Stimulated activated CD8-positive, alpha-beta memory T cell treated with anti-CD3 and anti-CD28 coated beads, Interleukin-4, amount 100 ng/mL, for 24 hours (primary cell): ENCODE results near the gene SPDYE2B.
"Not testable (repeated sequence)": the region's sequence is repeated elsewhere in the genome, so short reads cannot be mapped to it uniquely, and the experiment has no call there.

Experiments used
- DNase-seq: peaks from one replicate; pipeline ENCODE4 v3.0.0-alpha.2; 2020; ENCODE audit warnings: low read depth

The SPDYE2B gene

GRCh38 chr7:102643404-102643803 lies 6.7 kb upstream of the SPDYE2B start:
- not testable (repeated sequence) for DNase-seq

GRCh38 chr7:102647813-102648212 lies 2.3 kb upstream of the SPDYE2B start:
- DNase-seq, result not testable (repeated sequence)

- DNase-seq, result not testable (repeated sequence)
Observed at GRCh38 chr7:102664765-102665164, 14.6 kb downstream of the SPDYE2B start.

- not testable (repeated sequence) for DNase-seq
Observed at GRCh38 chr7:102666850-102667249, 16.7 kb downstream of the SPDYE2B start.

- DNase-seq, result not testable (repeated sequence)
Observed at GRCh38 chr7:102667523-102667922, 17.4 kb downstream of the SPDYE2B start.

- DNase-seq, result not testable (repeated sequence)
Observed at GRCh38 chr7:102671166-102671955, 21.2 kb downstream of the SPDYE2B start, which contains the start of gene POLR2J2. TSS of gene POLR2J2 (minus strand) at chr7:102671663. CDS start at chr7:102671601, 62 bp downstream.

GRCh38 chr7:102671956-102672307 lies 21.8 kb downstream of the SPDYE2B start:
- DNase-seq, result not testable (repeated sequence)

GRCh38 chr7:102673447-102674067 lies 23.4 kb downstream of the SPDYE2B start:
- not testable (repeated sequence) for DNase-seq

- not testable (repeated sequence) for DNase-seq
Observed at GRCh38 chr7:102675545-102675944, 25.4 kb downstream of the SPDYE2B start.

GRCh38 chr7:102680780-102681179 lies 30.7 kb downstream of the SPDYE2B start:
- not testable (repeated sequence) for DNase-seq

GRCh38 chr7:102682560-102682959 lies 32.4 kb downstream of the SPDYE2B start:
- DNase-seq, result not testable (repeated sequence)

GRCh38 chr7:102688299-102689036 lies 38.3 kb downstream of the SPDYE2B start:
- DNase-seq, result not testable (repeated sequence)

GRCh38 chr7:102689436-102690282 lies 39.5 kb downstream of the SPDYE2B start:
- DNase-seq, result not testable (repeated sequence)

GRCh38 chr7:102690602-102691001 lies 40.5 kb downstream of the SPDYE2B start:
- DNase-seq, result not testable (repeated sequence)

- DNase-seq, result not testable (repeated sequence)
Observed at GRCh38 chr7:102694008-102694407, 43.9 kb downstream of the SPDYE2B start.

- DNase-seq, result not testable (repeated sequence)
Observed at GRCh38 chr7:102695033-102695552, 45.0 kb downstream of the SPDYE2B start.

- not testable (repeated sequence) for DNase-seq
Observed at GRCh38 chr7:102696009-102696408, 45.9 kb downstream of the SPDYE2B start.

GRCh38 chr7:102697642-102698512 lies 47.8 kb downstream of the SPDYE2B start:
- not testable (repeated sequence) for DNase-seq

- DNase-seq, result not testable (repeated sequence)
Observed at GRCh38 chr7:102698962-102699750, 49.0 kb downstream of the SPDYE2B start.
